IPS-18a (cell line): ENCODE results near the gene NPB.
A peak's percentile ranks its signal among the peaks of the same experiment; 100 is the strongest.

ENCODE experiments used
- H3K27ac ChIP-seq: one replicate; pipeline ENCODE4 v1.5.1; 2013; ENCODE audit warnings: low read length
- H3K27me3 ChIP-seq: one replicate; pipeline ENCODE4 v1.6.1; 2013; ENCODE audit warnings: mild to moderate bottlenecking, low read length; ENCODE audit not compliant: control insufficient read depth, insufficient read depth
- H3K36me3 ChIP-seq: one replicate; pipeline ENCODE4 v1.6.1; 2013; ENCODE audit warnings: low read depth, low read length; ENCODE audit not compliant: control insufficient read depth
- H3K4me1 ChIP-seq: one replicate; pipeline ENCODE4 v1.6.1; 2013; ENCODE audit warnings: low read depth, low read length; ENCODE audit not compliant: control insufficient read depth
- H3K4me3 ChIP-seq: one replicate; pipeline ENCODE4 v1.5.1; 2013; ENCODE audit warnings: low read length
- H3K9ac ChIP-seq: one replicate; pipeline ENCODE4 v1.6.1; 2013; ENCODE audit warnings: mild to moderate bottlenecking, low read length, moderate library complexity
- H3K9me3 ChIP-seq: one replicate; pipeline ENCODE4 v1.6.1; 2013; ENCODE audit warnings: low read depth, low read length; ENCODE audit not compliant: control insufficient read depth

NPB gene

GRCh38 chr17:81891303-81891552 is 10.8 kb upstream of the NPB start:
- H3K27ac ChIP-seq = no peak overlapping the region
- H3K36me3 ChIP-seq = peaks cover 44% of the 10 kb centered on the region
- H3K4me1 ChIP-seq = peaks cover 4% of the 10 kb centered on the region
- H3K9ac ChIP-seq = peak overlapping the region; percentile 93
- H3K27me3 ChIP-seq = no peaks in the 10 kb centered on the region
- no peaks in the 10 kb centered on the region for H3K9me3 ChIP-seq
- H3K4me3 ChIP-seq = peak overlapping the region; percentile 92

- Histone ChIP-seq H3K27ac (no peak overlapping the region), H3K4me3 (no peak overlapping the region), H3K36me3 (peaks cover 27% of the 10 kb centered on the region), H3K4me1 (peaks cover under 1% of the 10 kb centered on the region), H3K9ac (no peak overlapping the region), H3K27me3 (no peaks in the 10 kb centered on the region), H3K9me3 (no peaks in the 10 kb centered on the region)
Measured at GRCh38 chr17:81895400-81895799, 6.6 kb upstream of the NPB start.

- Histone ChIP-seq H3K9ac (no peak overlapping the region), H3K4me3 (no peak overlapping the region), H3K36me3 (peaks cover 27% of the 10 kb centered on the region), H3K27me3 (peaks cover 25% of the 10 kb centered on the region), H3K9me3 (no peaks in the 10 kb centered on the region), H3K4me1 (no peaks in the 10 kb centered on the region), H3K27ac (no peak overlapping the region)
Measured at GRCh38 chr17:81898029-81898866, 3.8 kb upstream of the NPB start.

GRCh38 chr17:81898885-81899284 is 3.2 kb upstream of the NPB start:
- Histone ChIP-seq H3K27ac (no peak overlapping the region), H3K9ac (no peak overlapping the region), H3K36me3 (peaks cover 27% of the 10 kb centered on the region), H3K4me1 (no peaks in the 10 kb centered on the region), H3K27me3 (peaks cover 25% of the 10 kb centered on the region), H3K9me3 (no peaks in the 10 kb centered on the region), H3K4me3 (no peak overlapping the region)

- H3K27ac ChIP-seq = no peak overlapping the region
Measured at GRCh38 chr17:81899514-81900166, 2.4 kb upstream of the NPB start.

GRCh38 chr17:81900181-81900820 is 1.7 kb upstream of the NPB start:
- Histone ChIP-seq H3K4me1 (no peaks in the 10 kb centered on the region), H3K4me3 (no peak overlapping the region), H3K27ac (no peak overlapping the region), H3K36me3 (peaks cover 24% of the 10 kb centered on the region), H3K9ac (no peak overlapping the region), H3K9me3 (no peaks in the 10 kb centered on the region), H3K27me3 (peaks cover 25% of the 10 kb centered on the region)

More at GRCh38 chr17:81899514-81900166, 2.4 kb upstream of the NPB start:
- Histone ChIP-seq H3K4me3 (no peak overlapping the region), H3K36me3 (peaks cover 27% of the 10 kb centered on the region), H3K9ac (no peak overlapping the region), H3K27me3 (peaks cover 25% of the 10 kb centered on the region), H3K9me3 (no peaks in the 10 kb centered on the region), H3K4me1 (no peaks in the 10 kb centered on the region)

- peak overlapping the region; percentile 1 for H3K4me3 ChIP-seq
- no peak overlapping the region for H3K9ac ChIP-seq
- peaks cover 25% of the 10 kb centered on the region for H3K27me3 ChIP-seq
- no peak overlapping the region for H3K27ac ChIP-seq
- no peaks in the 10 kb centered on the region for H3K4me1 ChIP-seq
- H3K9me3 ChIP-seq = no peaks in the 10 kb centered on the region
- peaks cover 23% of the 10 kb centered on the region for H3K36me3 ChIP-seq
Measured at GRCh38 chr17:81901167-81902022, 643 bp upstream of the NPB start.

GRCh38 chr17:81902653-81903414 is 796 bp downstream of the NPB start:
- Histone ChIP-seq H3K27me3 (peaks cover 25% of the 10 kb centered on the region), H3K4me1 (no peaks in the 10 kb centered on the region), H3K9ac (no peak overlapping the region), H3K4me3 (peak overlapping the region; percentile 30), H3K9me3 (no peaks in the 10 kb centered on the region), H3K27ac (no peak overlapping the region), H3K36me3 (peaks cover 15% of the 10 kb centered on the region)

GRCh38 chr17:81903415-81903831 is 1.4 kb downstream of the NPB start:
- no peak overlapping the region for H3K9ac ChIP-seq

GRCh38 chr17:81903896-81904599 is 2.0 kb downstream of the NPB start:
- no peaks in the 10 kb centered on the region for H3K9me3 ChIP-seq
- peaks cover 3% of the 10 kb centered on the region for H3K36me3 ChIP-seq
- H3K4me1 ChIP-seq = no peaks in the 10 kb centered on the region
- H3K4me3 ChIP-seq = no peak overlapping the region
- no peak overlapping the region for H3K27ac ChIP-seq
- H3K27me3 ChIP-seq = peaks cover 25% of the 10 kb centered on the region
- H3K9ac ChIP-seq = no peak overlapping the region

More at GRCh38 chr17:81903415-81903831, 1.4 kb downstream of the NPB start:
- no peaks in the 10 kb centered on the region for H3K4me1 ChIP-seq
- H3K36me3 ChIP-seq = peaks cover 9% of the 10 kb centered on the region
- no peaks in the 10 kb centered on the region for H3K9me3 ChIP-seq
- no peak overlapping the region for H3K4me3 ChIP-seq
- peaks cover 25% of the 10 kb centered on the region for H3K27me3 ChIP-seq
- no peak overlapping the region for H3K27ac ChIP-seq
